Body of pancreas (tissue), 4 donors: Measurements from ENCODE around the gene NTRK1. TPM values are rescaled to one million over a fixed set of nuclear protein-coding genes. Genes with fewer than 3 reads are reported as not detected.
A peak's percentile ranks its signal among the peaks of the same experiment; 100 is the strongest.

Experiments used
- ATAC-seq: fragments of 150-250 bp; one replicate; pipeline ENCODE4 v1.9.1; 2016
- DNase-seq, 4 donors: peaks; one replicate each; pipeline ENCODE4 v3.0.0-alpha.2; 2019
- H3K27ac ChIP-seq, 4 donors: fragments of 200-600 bp; sonication (generic); 1 replicate in 3 of 4; 2 replicates in 1 of 4; pipeline versions ENCODE4 v1.5.1 to v1.6.1; 2016 to 2019; ENCODE audit warnings: mild to moderate bottlenecking in 1 of 4, mixed read lengths in 1 of 4, moderate library complexity in 1 of 4
- H3K27me3 ChIP-seq, 2 donors: fragments of 200-600 bp; sonication (generic); one replicate each; pipeline ENCODE4 v1.6.0; 2016; ENCODE audit warnings: mild to moderate bottlenecking in 1 of 2
- H3K36me3 ChIP-seq, 2 donors: fragments of 200-600 bp; sonication (generic); replicated peaks in 1 of 2; 2 replicates each; pipeline ENCODE4 v1.5.1; 2016; ENCODE audit warnings: low read depth in 2 of 2; ENCODE audit not compliant: insufficient read depth in 1 of 2
- H3K4me1 ChIP-seq: fragments of 200-600 bp; sonication (generic); one replicate; pipeline ENCODE4 v1.6.0; 2016
- H3K4me3 ChIP-seq, 2 donors: fragments of 200-600 bp; sonication (generic); 1 replicate in 1 of 2; 2 replicates in 1 of 2; pipeline ENCODE4 v1.5.1; 2016 to 2019
- H3K9me3 ChIP-seq, 3 donors: fragments of 200-600 bp; sonication (generic); 1 replicate in 2 of 3; 2 replicates in 1 of 3; pipeline ENCODE4 v1.5.1; 2016
- POLR2A ChIP-seq, 3 donors: fragments of 450-650 bp; IDR thresholded peaks; one replicate each; pipeline ENCODE4 v1.6.1; 2016; ENCODE audit warnings: antibody characterized with exemption in 3 of 3, mild to moderate bottlenecking in 2 of 3
- WGBS, 2 donors: methylation state at CpG; one replicate each; pipeline ENCODE4 v1.1.5; 2017; 5-methylcytosine and 5-hydroxymethylcytosine counted together
- intact Hi-C: fragments of 100-400 bp; cut with DNase I; formaldehyde crosslinking; loops from one replicate; pipeline ENCODE4 v1.15.1; 2023
- total RNA-seq, 2 donors: library from RNA; depleted of rRNA; stranded (reverse); fragments of >200 nt; gene quantifications; one replicate each; pipeline ENCODE4 v1.1.0, GENCODE V29; 2016
- TF ChIP-seq, protein P1 (sequence below), 7 experiments: fragments of 450-650 bp in 4 of 7; fragments of 200-600 bp in 3 of 7; sonication (generic) in 3 of 7; IDR thresholded peaks; one replicate each; pipeline ENCODE4 v1.5.1; 2016 to 2019; ENCODE audit warnings: antibody characterized with exemption in 7 of 7

NTRK1 gene
- total RNA-seq, 2 donors from 2014 or later, result 0.99 TPM; not detected in 1

- Histone ChIP-seq H3K27ac (no peak overlapping the region), H3K4me3 (no peak overlapping the region), H3K27me3 (no peaks in the 10 kb centered on the region), H3K4me1 (no peaks in the 10 kb centered on the region), H3K36me3 (no peaks in the 10 kb centered on the region), H3K9me3 (no peaks in the 10 kb centered on the region)
- peak; percentile 17 for ATAC-seq
- WGBS, 2 donors, result 56 to 63% methylated on average over 4 of the region's 4 CpGs
- DNase-seq, result no peak
- TF ChIP-seq, protein P1, sequence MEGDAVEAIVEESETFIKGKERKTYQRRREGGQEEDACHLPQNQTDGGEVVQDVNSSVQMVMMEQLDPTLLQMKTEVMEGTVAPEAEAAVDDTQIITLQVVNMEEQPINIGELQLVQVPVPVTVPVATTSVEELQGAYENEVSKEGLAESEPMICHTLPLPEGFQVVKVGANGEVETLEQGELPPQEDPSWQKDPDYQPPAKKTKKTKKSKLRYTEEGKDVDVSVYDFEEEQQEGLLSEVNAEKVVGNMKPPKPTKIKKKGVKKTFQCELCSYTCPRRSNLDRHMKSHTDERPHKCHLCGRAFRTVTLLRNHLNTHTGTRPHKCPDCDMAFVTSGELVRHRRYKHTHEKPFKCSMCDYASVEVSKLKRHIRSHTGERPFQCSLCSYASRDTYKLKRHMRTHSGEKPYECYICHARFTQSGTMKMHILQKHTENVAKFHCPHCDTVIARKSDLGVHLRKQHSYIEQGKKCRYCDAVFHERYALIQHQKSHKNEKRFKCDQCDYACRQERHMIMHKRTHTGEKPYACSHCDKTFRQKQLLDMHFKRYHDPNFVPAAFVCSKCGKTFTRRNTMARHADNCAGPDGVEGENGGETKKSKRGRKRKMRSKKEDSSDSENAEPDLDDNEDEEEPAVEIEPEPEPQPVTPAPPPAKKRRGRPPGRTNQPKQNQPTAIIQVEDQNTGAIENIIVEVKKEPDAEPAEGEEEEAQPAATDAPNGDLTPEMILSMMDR (IDR thresholded peaks at IDR 0.05), result no peak
- TF ChIP-seq POLR2A (IDR thresholded peaks at IDR 0.05), result no peak
- intact Hi-C loops, result no loop called here
These were observed 23.8 kb upstream of the NTRK1 start for GRCh38 chr1:156836892-156837291.

DNA sequence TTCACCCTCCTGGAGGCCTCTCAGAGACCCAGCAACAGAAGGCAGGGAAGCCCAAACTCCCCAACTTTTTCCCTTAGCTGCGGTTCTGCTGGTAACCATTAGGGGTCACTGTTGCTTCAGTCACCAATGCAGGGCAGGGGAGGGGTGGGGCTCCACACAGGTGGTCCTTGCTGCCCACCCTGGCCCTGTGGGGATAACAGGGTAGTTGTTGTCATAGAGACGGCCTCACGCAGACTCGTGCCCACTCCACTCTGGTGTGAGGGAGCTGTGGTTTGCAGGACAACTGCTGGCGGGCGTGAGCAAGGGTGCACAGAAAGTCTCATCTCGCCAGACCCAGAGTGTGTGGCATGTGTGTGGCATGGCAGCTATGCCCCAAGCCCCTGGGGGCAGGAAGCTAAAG, 21.7 kb upstream of the NTRK1 start:
- peak in 3 of 4 donors; percentile 20 to 43 (median 42) for DNase-seq
- ATAC-seq, result peak; percentile 45
- TF ChIP-seq POLR2A (IDR thresholded peaks at IDR 0.05), result no peak
- TF ChIP-seq, protein P1 (IDR thresholded peaks at IDR 0.05), result peak; percentile 78 to 91 (median 87)
- Histone ChIP-seq H3K4me1 (no peaks in the 10 kb centered on the region), H3K27ac (no peak overlapping the region), H3K27me3 (peaks cover 0 to 4% of the 10 kb centered on the region in 2 donors), H3K9me3 (no peaks in the 10 kb centered on the region), H3K4me3 (no peak overlapping the region), H3K36me3 (no peaks in the 10 kb centered on the region)
- intact Hi-C loops, result no loop called here
- 11 to 20% methylated on average over 3 to 7 of the region's 7 CpGs for WGBS, 2 donors

DNA sequence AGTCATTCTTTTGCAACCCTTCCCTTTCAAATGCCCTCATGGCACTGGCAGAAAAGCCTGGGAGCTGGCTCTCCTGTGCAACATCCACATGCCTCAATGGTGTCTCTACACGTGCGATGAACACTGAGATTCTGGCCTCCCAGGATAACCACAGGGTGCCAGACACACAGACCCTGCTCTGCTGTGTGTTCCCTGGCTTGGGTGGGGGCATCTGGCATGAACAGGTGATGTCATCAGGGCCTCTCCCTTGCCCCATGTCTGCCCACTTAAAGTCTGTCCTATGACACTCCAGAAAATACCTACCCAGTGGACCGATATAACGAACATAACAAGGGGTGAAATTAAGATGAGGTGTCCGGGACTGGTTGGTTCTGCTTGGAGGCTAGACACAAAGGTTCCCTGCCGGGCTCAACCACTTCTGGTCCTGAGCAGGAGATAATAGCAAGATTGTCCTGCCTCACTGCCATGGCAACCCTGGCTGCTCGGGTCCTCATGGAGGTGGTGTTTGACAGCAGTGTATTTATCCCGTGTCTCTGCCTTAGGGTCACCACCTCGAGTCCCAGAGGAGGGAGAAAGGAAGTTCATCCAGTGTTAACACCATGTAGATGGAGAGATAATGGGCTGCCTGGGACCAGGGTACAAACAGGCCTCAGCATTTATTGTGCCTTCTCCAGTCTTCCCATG, 21.1 kb upstream of the NTRK1 start:
- H3K9me3 ChIP-seq, result no peaks in the 10 kb centered on the region
- 23 to 27% methylated on average over 9 of the region's 9 CpGs for WGBS, 2 donors
- H3K4me3 ChIP-seq, result no peak overlapping the region
- H3K27ac ChIP-seq, result no peak overlapping the region
- intact Hi-C loops, result no loop called here
- no peaks in the 10 kb centered on the region for H3K4me1 ChIP-seq
- peaks cover 0 to 8% of the 10 kb centered on the region in 2 donors for H3K27me3 ChIP-seq
- no peak for DNase-seq
- ATAC-seq, result no peak
- TF ChIP-seq, protein P1 (IDR thresholded peaks at IDR 0.05), result no peak
- TF ChIP-seq POLR2A (IDR thresholded peaks at IDR 0.05), result no peak
- no peaks in the 10 kb centered on the region for H3K36me3 ChIP-seq

DNA sequence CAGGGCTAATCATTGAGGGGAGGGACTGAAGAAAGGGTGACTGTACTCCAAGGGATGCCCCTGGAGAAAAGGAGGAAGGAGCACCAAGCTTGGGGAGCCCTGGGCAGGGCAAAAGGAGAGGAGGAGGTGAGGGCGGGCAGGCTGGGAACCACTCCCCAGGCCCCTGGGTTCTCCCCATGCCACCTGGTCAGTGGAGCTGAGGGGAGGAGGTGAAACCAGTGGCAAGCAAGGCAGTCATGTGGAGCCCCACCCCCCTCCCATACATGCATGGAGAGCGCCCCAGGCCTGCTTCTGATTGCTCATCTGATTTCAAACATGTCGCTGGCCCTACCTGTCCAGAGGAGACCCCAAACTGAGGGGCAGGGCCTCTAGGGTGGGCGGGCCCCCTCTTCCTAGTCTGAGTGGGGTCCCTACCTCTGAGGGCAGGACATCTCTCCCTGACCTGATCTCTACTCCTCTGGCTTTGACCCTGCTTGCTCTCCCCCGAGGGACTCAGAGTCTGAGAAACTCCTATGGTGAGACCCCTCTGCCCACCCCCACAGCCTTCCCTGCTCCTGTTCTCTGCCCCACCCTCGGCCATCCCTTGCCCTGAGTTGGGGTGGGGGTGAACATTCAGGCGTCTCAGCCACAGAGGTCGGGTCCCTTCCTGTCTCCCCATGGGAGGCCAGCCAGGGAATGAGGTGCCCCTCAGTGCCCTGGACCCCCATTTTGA, 20.3 kb upstream of the NTRK1 start:
- TF ChIP-seq, protein P1 (IDR thresholded peaks at IDR 0.05), result no peak
- no peak for TF ChIP-seq POLR2A (IDR thresholded peaks at IDR 0.05)
- 43 to 62% methylated on average over 6 to 8 of the region's 8 CpGs for WGBS, 2 donors
- no peaks in the 10 kb centered on the region for H3K36me3 ChIP-seq
- H3K4me1 ChIP-seq, result peaks cover 4% of the 10 kb centered on the region
- no peaks in the 10 kb centered on the region for H3K9me3 ChIP-seq
- ATAC-seq (no peak), DNase-seq (no peak)
- intact Hi-C loops, result no loop called here
- H3K4me3 ChIP-seq, result no peak overlapping the region
- H3K27me3 ChIP-seq, result peaks cover 0 to 14% of the 10 kb centered on the region in 2 donors
- no peak overlapping the region for H3K27ac ChIP-seq
